Measurements from ENCODE around the gene USP22. TPM values are rescaled to one million over a fixed set of nuclear protein-coding genes. Genes with fewer than 3 reads are reported as not detected.

The USP22 gene
- total and polyA plus RNA-seq, 2 of the 13 experiments (the other 11 are each of a cell fraction or from before 2014, with no cell fraction given) = 98.0 to 130 TPM

GRCh38 chr17:20994779-20995149 lies 48.0 kb downstream of the USP22 start:
- no TSS peak for BruUV-seq (replicated peaks)
- ATAC-seq = no peak
- Histone ChIP-seq H3K4me2 (ENCODE audit: low read depth, low read length) (no peak overlapping the region), H3K4me1 (ENCODE audit: insufficient read depth, low read length) (peaks cover 31% of the 10 kb centered on the region), H2AFZ (ENCODE audit: low read length) (no peak overlapping the region), H3K9me3 (ENCODE audit: low read length) (no peaks in the 10 kb centered on the region), H3K36me3 (replicated peaks in 1 of 2; ENCODE audit: control insufficient read depth in 1 of 2, insufficient read depth in 2 of 2, low read length in 2 of 2) (peaks cover 1 to 3% of the 10 kb centered on the region in 2 experiments; a peak in 1 of 5 replicates), H3K79me2 (ENCODE audit: insufficient read depth, low read length) (no peaks in the 10 kb centered on the region), H4K20me1 (ENCODE audit: insufficient read depth, low read length) (peaks cover 14% of the 10 kb centered on the region), H3K27me3 (ENCODE audit: control insufficient read depth in 1 of 2, insufficient read depth in 2 of 2, low read length in 2 of 2) (no peaks in the 10 kb centered on the region), H3K27ac (ENCODE audit: extremely low read length, insufficient read depth, low read length) (no peak overlapping the region), H3K9ac (ENCODE audit: insufficient read depth, low read depth, low read length) (no peak overlapping the region), H3K4me3 (replicated peaks in 1 of 3; ENCODE audit: insufficient read depth in 1 of 3, low read depth in 2 of 3, low read length in 3 of 3) (no peak overlapping the region)
- FAIRE-seq = no peak
- intact Hi-C loops (cut with micrococcal nuclease; ENCODE audit: unreplicated experiment) (loop anchor here (5.0 kb wide), 1 partner anchor 127 kb away; no protein-coding TSS in a partner anchor), in situ Hi-C loops (cut with HindIII; ENCODE audit: extremely low pct_ligation_motif_present, low pct_unique_long_range_greater_than_20kb) (no loop called here)
- CTCF ChIA-PET (ENCODE audit: low intra/inter-chr PET ratio, low total read pairs) = no interaction called here
- POLR2A ChIA-PET = interaction anchor here (1.4 kb wide), 1 partner anchor 48 kb away, joined by 4 read pairs; the partner anchor contains the start of gene USP22
- 100% methylated on average over 1 of the region's 6 CpGs for whole genome bisulfite sequencing (ENCODE audit: low lambda C conversion rate)
- TF ChIP-seq ZBTB8A (CRISPR knock-in tag; IDR thresholded peaks at IDR 0.05; ENCODE audit: borderline replicate concordance, low read depth) (no peak), GZF1 (CRISPR knock-in tag; IDR thresholded peaks at IDR 0.05) (no peak), ZBTB2 (CRISPR knock-in tag; IDR thresholded peaks at IDR 0.05; ENCODE audit: low read depth) (no peak), TGIF2 (CRISPR knock-in tag; IDR thresholded peaks at IDR 0.05) (no peak), ZNF781 (CRISPR knock-in tag; IDR thresholded peaks at IDR 0.05; ENCODE audit: borderline replicate concordance, not compliant biosample characterization) (no peak), ZSCAN20 (CRISPR knock-in tag; IDR thresholded peaks at IDR 0.05; ENCODE audit: borderline replicate concordance) (no peak), DZIP1 (CRISPR knock-in tag; IDR thresholded peaks at IDR 0.05) (no peak), THRA (CRISPR knock-in tag; IDR thresholded peaks at IDR 0.05; ENCODE audit: borderline replicate concordance) (no peak), SIN3A (IDR thresholded peaks at IDR 0.05; ENCODE audit: borderline replicate concordance, low read depth, low read length) (no peak)
- DNase-seq (ENCODE audit: low spot score) = no peak
